Vagina (tissue), 2 donors: ENCODE measurements around the gene WAC. TPM values are rescaled to one million over a fixed set of nuclear protein-coding genes. Genes with fewer than 3 reads are reported as not detected.

Source experiments
- DNase-seq, 2 donors: peaks; one replicate each; pipeline ENCODE4 v3.0.0-alpha.2; 2017; ENCODE audit errors: extremely low spot score in 2 of 2
- H3K27ac ChIP-seq: fragments of 200-600 bp; sonication (generic); one replicate; pipeline ENCODE4 v1.5.1; 2019
- H3K27me3 ChIP-seq: fragments of 200-600 bp; sonication (generic); one replicate; pipeline ENCODE4 v1.5.1; 2019
- H3K36me3 ChIP-seq, 2 donors: fragments of 200-600 bp; sonication (generic); one replicate each; pipeline ENCODE4 v1.5.1; 2017 to 2019
- H3K4me1 ChIP-seq: fragments of 200-600 bp; sonication (generic); one replicate; pipeline ENCODE4 v1.5.1; 2019
- H3K4me3 ChIP-seq, 2 donors: fragments of 200-600 bp; sonication (generic); 1 replicate in 1 of 2; 2 replicates in 1 of 2; pipeline ENCODE4 v1.5.1; 2016 to 2019
- H3K9me3 ChIP-seq: fragments of 200-600 bp; sonication (generic); one replicate; pipeline ENCODE4 v1.5.1; 2019
- POLR2A ChIP-seq, 2 donors: fragments of 450-650 bp; IDR thresholded peaks; one replicate each; pipeline ENCODE4 v1.6.1; 2017; ENCODE audit warnings: antibody characterized with exemption in 2 of 2, mild to moderate bottlenecking in 2 of 2, moderate library complexity in 2 of 2
- POLR2AphosphoS5 ChIP-seq, 2 donors: sonication (generic); formaldehyde crosslinking; IDR thresholded peaks; one replicate each; pipeline ENCODE4 v1.9.0; 2017; ENCODE audit warnings: antibody characterized with exemption in 2 of 2, mild to moderate bottlenecking in 2 of 2, low read depth in 1 of 2; ENCODE audit not compliant: insufficient read depth in 1 of 2
- intact Hi-C: fragments of 100-400 bp; cut with DNase I; formaldehyde crosslinking; loops from one replicate; pipeline ENCODE4 v1.15.1; 2023
- total RNA-seq: library from RNA; depleted of rRNA; stranded (reverse); fragments of >200 nt; gene quantifications from one replicate; pipeline ENCODE4 v1.2.3, GENCODE V29; 2016
- TF ChIP-seq, protein P1 (sequence below), 3 experiments: fragments of 450-650 bp in 2 of 3; fragments of 200-600 bp in 1 of 3; sonication (generic) in 1 of 3; IDR thresholded peaks; one replicate each; pipeline ENCODE4 v1.5.1; 2017 to 2019; ENCODE audit warnings: antibody characterized with exemption in 3 of 3, mild to moderate bottlenecking in 2 of 3, moderate library complexity in 2 of 3

The WAC gene
- total RNA-seq, 1 donor from 2014 or later = 112 TPM

DNA sequence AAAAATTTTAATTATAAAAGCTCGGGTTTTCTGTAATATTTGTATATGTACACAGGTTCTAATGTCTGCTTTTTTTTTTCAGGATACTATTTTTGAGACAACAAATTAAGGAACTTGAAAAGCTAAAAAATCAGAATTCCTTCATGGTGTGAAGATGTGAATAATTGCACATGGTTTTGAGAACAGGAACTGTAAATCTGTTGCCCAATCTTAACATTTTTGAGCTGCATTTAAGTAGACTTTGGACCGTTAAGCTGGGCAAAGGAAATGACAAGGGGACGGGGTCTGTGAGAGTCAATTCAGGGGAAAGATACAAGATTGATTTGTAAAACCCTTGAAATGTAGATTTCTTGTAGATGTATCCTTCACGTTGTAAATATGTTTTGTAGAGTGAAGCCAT lies 86.5 kb downstream of the WAC start:
- Histone ChIP-seq H3K27ac (no peak overlapping the region), H3K36me3 (peaks cover 0 to 52% of the 10 kb centered on the region in 2 donors), H3K4me1 (no peaks in the 10 kb centered on the region), H3K4me3 (no peak overlapping the region), H3K27me3 (no peaks in the 10 kb centered on the region), H3K9me3 (no peaks in the 10 kb centered on the region)
- intact Hi-C loops = no loop called here
- no peak for TF ChIP-seq POLR2AphosphoS5 (IDR thresholded peaks at IDR 0.05; ENCODE audit: insufficient read depth in 1 of 2, low read depth in 1 of 2)
- TF ChIP-seq POLR2A (IDR thresholded peaks at IDR 0.05) = no peak
- TF ChIP-seq, protein P1, sequence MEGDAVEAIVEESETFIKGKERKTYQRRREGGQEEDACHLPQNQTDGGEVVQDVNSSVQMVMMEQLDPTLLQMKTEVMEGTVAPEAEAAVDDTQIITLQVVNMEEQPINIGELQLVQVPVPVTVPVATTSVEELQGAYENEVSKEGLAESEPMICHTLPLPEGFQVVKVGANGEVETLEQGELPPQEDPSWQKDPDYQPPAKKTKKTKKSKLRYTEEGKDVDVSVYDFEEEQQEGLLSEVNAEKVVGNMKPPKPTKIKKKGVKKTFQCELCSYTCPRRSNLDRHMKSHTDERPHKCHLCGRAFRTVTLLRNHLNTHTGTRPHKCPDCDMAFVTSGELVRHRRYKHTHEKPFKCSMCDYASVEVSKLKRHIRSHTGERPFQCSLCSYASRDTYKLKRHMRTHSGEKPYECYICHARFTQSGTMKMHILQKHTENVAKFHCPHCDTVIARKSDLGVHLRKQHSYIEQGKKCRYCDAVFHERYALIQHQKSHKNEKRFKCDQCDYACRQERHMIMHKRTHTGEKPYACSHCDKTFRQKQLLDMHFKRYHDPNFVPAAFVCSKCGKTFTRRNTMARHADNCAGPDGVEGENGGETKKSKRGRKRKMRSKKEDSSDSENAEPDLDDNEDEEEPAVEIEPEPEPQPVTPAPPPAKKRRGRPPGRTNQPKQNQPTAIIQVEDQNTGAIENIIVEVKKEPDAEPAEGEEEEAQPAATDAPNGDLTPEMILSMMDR (IDR thresholded peaks at IDR 0.05) = no peak
- no peak for DNase-seq

DNA sequence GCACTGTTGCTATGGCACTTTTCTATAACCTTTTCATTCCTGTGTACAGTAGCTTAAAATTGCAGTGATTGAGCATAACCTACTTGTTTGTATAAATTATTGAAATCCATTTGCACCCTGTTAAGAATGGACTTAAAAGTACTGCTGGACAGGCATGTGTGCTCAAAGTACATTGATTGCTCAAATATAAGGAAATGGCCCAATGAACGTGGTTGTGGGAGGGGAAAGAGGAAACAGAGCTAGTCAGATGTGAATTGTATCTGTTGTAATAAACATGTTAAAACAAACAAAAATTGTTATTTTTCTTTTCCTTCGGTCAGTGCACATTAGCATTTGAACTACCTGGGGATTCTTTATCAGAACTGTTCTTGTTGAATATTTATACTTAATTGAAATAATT lies 87.3 kb downstream of the WAC start:
- H3K27me3 ChIP-seq = no peaks in the 10 kb centered on the region
- no peak overlapping the region for H3K27ac ChIP-seq
- H3K4me1 ChIP-seq = no peaks in the 10 kb centered on the region
- DNase-seq = no peak
- intact Hi-C loops = no loop called here
- H3K4me3 ChIP-seq = no peak overlapping the region
- peaks cover 0 to 44% of the 10 kb centered on the region in 2 donors for H3K36me3 ChIP-seq
- TF ChIP-seq, protein P1 (IDR thresholded peaks at IDR 0.05) = no peak
- no peak for TF ChIP-seq POLR2AphosphoS5 (IDR thresholded peaks at IDR 0.05; ENCODE audit: insufficient read depth in 1 of 2, low read depth in 1 of 2)
- TF ChIP-seq POLR2A (IDR thresholded peaks at IDR 0.05) = no peak
- no peaks in the 10 kb centered on the region for H3K9me3 ChIP-seq

DNA sequence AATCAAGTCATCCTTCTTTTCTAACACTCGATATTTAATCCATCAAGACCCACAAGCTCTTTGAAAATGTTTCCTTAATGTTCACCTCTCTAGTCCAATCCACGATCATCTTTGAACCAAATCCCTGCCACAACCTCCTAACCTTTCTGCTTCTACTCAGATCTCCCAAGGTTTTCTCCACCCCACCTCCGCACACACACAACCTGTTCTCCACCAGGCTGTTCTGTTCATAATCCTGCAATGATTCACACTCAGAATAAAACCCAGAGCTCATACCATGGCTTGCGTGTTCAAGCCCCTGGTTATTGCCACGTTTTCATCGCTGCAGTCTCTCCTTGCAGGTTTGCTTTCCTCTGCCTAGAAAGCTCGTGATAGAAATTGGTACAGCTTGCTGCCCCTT lies 90.6 kb downstream of the WAC start:
- H3K9me3 ChIP-seq = no peaks in the 10 kb centered on the region
- H3K36me3 ChIP-seq = peaks cover 0 to 15% of the 10 kb centered on the region in 2 donors
- intact Hi-C loops = no loop called here
- H3K4me1 ChIP-seq = no peaks in the 10 kb centered on the region
- H3K4me3 ChIP-seq = no peak overlapping the region
- no peak overlapping the region for H3K27ac ChIP-seq
- TF ChIP-seq POLR2AphosphoS5 (IDR thresholded peaks at IDR 0.05; ENCODE audit: insufficient read depth in 1 of 2, low read depth in 1 of 2) (no peak), POLR2A (IDR thresholded peaks at IDR 0.05) (no peak)
- TF ChIP-seq, protein P1 (IDR thresholded peaks at IDR 0.05) = no peak
- DNase-seq = no peak
- no peaks in the 10 kb centered on the region for H3K27me3 ChIP-seq

DNA sequence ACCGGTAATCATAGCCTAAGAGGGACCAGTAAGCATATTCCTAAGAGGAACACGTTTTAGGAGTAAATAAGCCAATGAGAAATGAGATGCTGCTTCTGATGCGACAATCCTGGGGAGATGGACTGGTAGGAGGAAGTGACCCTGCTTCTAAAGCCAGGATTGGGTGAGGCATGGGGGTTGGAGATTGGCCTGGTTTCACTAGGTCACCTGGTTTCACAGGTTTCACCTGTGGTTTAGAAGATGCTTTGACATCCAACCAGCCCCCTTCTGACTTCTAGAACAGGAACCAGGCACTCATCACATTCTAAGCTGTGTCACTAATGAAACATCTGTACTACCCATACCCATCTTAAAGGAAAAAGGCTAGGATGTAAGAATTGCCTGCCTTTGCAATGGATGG lies 91.4 kb downstream of the WAC start:
- intact Hi-C loops = no loop called here
- peaks cover 0 to 9% of the 10 kb centered on the region in 2 donors for H3K36me3 ChIP-seq
- no peaks in the 10 kb centered on the region for H3K27me3 ChIP-seq
- H3K4me1 ChIP-seq = no peaks in the 10 kb centered on the region
- no peak overlapping the region for H3K27ac ChIP-seq
- H3K4me3 ChIP-seq = no peak overlapping the region
- H3K9me3 ChIP-seq = no peaks in the 10 kb centered on the region
- TF ChIP-seq POLR2AphosphoS5 (IDR thresholded peaks at IDR 0.05; ENCODE audit: insufficient read depth in 1 of 2, low read depth in 1 of 2) = no peak
- no peak for DNase-seq

DNA sequence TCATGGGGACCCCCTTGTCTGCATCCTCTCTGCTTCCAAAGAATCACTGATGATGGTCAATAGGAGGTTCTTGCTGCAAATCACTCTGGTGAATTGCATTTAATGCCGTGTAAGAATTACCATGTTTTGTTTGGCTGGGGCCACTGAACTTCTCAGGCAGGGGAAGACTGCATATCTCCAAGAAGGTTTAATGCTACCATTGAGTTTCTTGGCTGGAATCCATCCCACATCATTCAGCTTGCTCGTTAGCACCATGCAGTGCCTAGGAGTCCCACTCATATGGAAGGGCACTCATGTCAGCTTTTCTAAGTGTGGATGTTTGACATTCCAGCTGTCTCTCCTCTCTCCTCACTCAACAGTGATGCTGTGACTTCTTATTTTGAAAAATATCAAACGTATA lies 94.2 kb downstream of the WAC start:
- DNase-seq = no peak
- H3K4me1 ChIP-seq = no peaks in the 10 kb centered on the region
- no peaks in the 10 kb centered on the region for H3K36me3 ChIP-seq
- no peaks in the 10 kb centered on the region for H3K27me3 ChIP-seq
- no peak overlapping the region for H3K27ac ChIP-seq
- H3K4me3 ChIP-seq = no peak overlapping the region
- H3K9me3 ChIP-seq = no peaks in the 10 kb centered on the region
- intact Hi-C loops = no loop called here
- TF ChIP-seq, protein P1 (IDR thresholded peaks at IDR 0.05) = no peak
- TF ChIP-seq POLR2A (IDR thresholded peaks at IDR 0.05) (no peak), POLR2AphosphoS5 (IDR thresholded peaks at IDR 0.05; ENCODE audit: insufficient read depth in 1 of 2, low read depth in 1 of 2) (no peak)
